GM13976 (cell line): ENCODE results near the gene DHX16.

Experiments used
- DNase-seq: peaks from one replicate; pipeline ENCODE4 v3.0.0; 2012; ENCODE audit warnings: low spot score
- in situ Hi-C: fragments of 300-500 bp; cut with MboI; formaldehyde crosslinking; loops from one replicate; pipeline ENCODE4 v1.12.0; 2022; ENCODE audit warnings: low sequenced_read_pairs, mixed read lengths, inconsistent platforms; ENCODE audit not compliant: unreplicated experiment
- TF ChIP-seq, protein P1 (sequence below): IDR thresholded peaks from 2 replicates; pipeline ENCODE4 v1.5.1; 2012; ENCODE audit warnings: borderline replicate concordance, mild to moderate bottlenecking; ENCODE audit not compliant: insufficient read depth; ENCODE audit errors: extremely low read depth, missing control alignments, control extremely low read depth

The DHX16 gene

GRCh38 chr6:30707281-30707850, 34.6 kb upstream of the DHX16 start:
- in situ Hi-C loops, result no loop called here
- DNase-seq, result no peak
- TF ChIP-seq, protein P1, sequence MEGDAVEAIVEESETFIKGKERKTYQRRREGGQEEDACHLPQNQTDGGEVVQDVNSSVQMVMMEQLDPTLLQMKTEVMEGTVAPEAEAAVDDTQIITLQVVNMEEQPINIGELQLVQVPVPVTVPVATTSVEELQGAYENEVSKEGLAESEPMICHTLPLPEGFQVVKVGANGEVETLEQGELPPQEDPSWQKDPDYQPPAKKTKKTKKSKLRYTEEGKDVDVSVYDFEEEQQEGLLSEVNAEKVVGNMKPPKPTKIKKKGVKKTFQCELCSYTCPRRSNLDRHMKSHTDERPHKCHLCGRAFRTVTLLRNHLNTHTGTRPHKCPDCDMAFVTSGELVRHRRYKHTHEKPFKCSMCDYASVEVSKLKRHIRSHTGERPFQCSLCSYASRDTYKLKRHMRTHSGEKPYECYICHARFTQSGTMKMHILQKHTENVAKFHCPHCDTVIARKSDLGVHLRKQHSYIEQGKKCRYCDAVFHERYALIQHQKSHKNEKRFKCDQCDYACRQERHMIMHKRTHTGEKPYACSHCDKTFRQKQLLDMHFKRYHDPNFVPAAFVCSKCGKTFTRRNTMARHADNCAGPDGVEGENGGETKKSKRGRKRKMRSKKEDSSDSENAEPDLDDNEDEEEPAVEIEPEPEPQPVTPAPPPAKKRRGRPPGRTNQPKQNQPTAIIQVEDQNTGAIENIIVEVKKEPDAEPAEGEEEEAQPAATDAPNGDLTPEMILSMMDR, result no peak

GRCh38 chr6:30705620-30706019, 32.8 kb upstream of the DHX16 start:
- TF ChIP-seq, protein P1, result no peak
- in situ Hi-C loops, result no loop called here
- DNase-seq, result no peak

GRCh38 chr6:30703821-30704220, 31.0 kb upstream of the DHX16 start:
- DNase-seq, result no peak
- TF ChIP-seq, protein P1, result no peak
- in situ Hi-C loops, result no loop called here

GRCh38 chr6:30703011-30703410, 30.2 kb upstream of the DHX16 start:
- in situ Hi-C loops, result no loop called here
- DNase-seq, result no peak
- TF ChIP-seq, protein P1, result no peak

GRCh38 chr6:30700340-30700739, 27.5 kb upstream of the DHX16 start:
- in situ Hi-C loops, result no loop called here
- DNase-seq, result no peak
- TF ChIP-seq, protein P1, result no peak

GRCh38 chr6:30696432-30696831, 23.6 kb upstream of the DHX16 start:
- no peak for DNase-seq
- TF ChIP-seq, protein P1, result no peak
- in situ Hi-C loops, result no loop called here

GRCh38 chr6:30691208-30691847, 18.5 kb upstream of the DHX16 start:
- no peak for DNase-seq
- in situ Hi-C loops, result no loop called here
- TF ChIP-seq, protein P1, result no peak
